Vagina (tissue), 2 donors: ENCODE data around the gene WDFY1.

Experiments
- CTCF ChIP-seq, 3 experiments: fragments of 450-650 bp in 2 of 3; fragments of 200-600 bp in 1 of 3; sonication (generic) in 1 of 3; IDR thresholded peaks; one replicate each; pipeline ENCODE4 v1.5.1; 2017 to 2019; ENCODE audit warnings: antibody characterized with exemption in 3 of 3, mild to moderate bottlenecking in 2 of 3, moderate library complexity in 2 of 3
- POLR2A ChIP-seq, 2 donors: fragments of 450-650 bp; IDR thresholded peaks; one replicate each; pipeline ENCODE4 v1.6.1; 2017; ENCODE audit warnings: antibody characterized with exemption in 2 of 2, mild to moderate bottlenecking in 2 of 2, moderate library complexity in 2 of 2

DNA sequence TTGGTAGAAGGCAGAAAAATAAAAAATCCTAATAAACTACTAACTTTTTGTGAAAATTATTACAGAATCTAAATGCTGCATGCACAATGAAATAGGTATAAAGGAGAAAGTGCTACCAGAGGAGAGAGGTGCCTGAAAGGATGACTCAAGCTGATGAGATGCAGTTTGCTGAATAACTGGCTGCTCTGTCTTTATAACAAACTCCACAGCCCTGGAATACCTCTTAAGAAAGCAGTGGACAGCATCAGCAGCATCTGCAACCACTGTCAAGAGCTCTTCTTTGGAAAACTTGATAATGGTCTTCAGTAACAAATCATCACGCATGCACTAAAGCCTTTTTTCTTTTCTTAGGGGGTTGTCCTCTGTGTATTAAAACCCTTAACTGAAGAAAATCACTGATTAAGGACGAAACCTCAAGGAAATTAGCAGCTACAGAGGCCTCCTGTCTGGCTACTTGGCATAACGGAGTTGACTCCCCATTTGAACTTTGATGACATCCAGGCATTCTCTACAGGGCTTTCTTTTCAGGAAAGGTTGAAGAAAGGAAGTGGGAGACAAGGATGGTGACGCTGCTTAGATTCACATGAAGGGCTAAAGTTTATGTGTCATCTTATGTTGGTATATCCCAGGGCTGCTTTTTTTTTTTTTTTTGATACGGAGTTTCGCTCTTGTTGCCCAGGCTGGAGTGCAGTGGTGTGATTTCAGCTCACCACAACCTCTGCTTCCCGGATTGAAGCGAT lies 28.8 kb downstream of the WDFY1 start:
- TF ChIP-seq CTCF (IDR thresholded peaks at IDR 0.05) (no peak), POLR2A (IDR thresholded peaks at IDR 0.05) (no peak)
